ENCODE results near the gene RANBP10. TPM values are rescaled to one million over a fixed set of nuclear protein-coding genes. Genes with fewer than 3 reads are reported as not detected.

The RANBP10 gene
- total and polyA plus RNA-seq, 2 of the 13 experiments (the other 11 are each of a cell fraction or from before 2014, with no cell fraction given): 9.2 to 22.7 TPM

- TF ChIP-seq GMEB2 (CRISPR knock-in tag; IDR thresholded peaks at IDR 0.05; ENCODE audit: low read depth) (no peak), ZNF260 (CRISPR knock-in tag; IDR thresholded peaks at IDR 0.05; ENCODE audit: borderline replicate concordance, low read depth) (0 out of 2 replicates have a peak, but pooled peaks have one; percentile 90), ZNF629 (CRISPR knock-in tag; conservative IDR thresholded peaks at IDR 0.05) (peak; percentile 19; the same call in 1 of the 2 replicates), FOXC1 (CRISPR knock-in tag; IDR thresholded peaks at IDR 0.05; ENCODE audit: borderline replicate concordance) (peak; percentile 56), RNF219 (CRISPR knock-in tag; IDR thresholded peaks at IDR 0.05) (no peak), ZNF280D (CRISPR knock-in tag; IDR thresholded peaks at IDR 0.05) (no peak; the same call in 1 of the 2 replicates), ZNF839 (CRISPR knock-in tag; IDR thresholded peaks at IDR 0.05; ENCODE audit: borderline replicate concordance) (peak; percentile 95; the same call in 1 of the 2 replicates), NFYB (CRISPR knock-in tag; IDR thresholded peaks at IDR 0.05) (no peak), RARA (CRISPR knock-in tag; IDR thresholded peaks at IDR 0.05) (no peak), ZNF180 (CRISPR knock-in tag; IDR thresholded peaks at IDR 0.05; ENCODE audit: borderline replicate concordance, low read depth) (no peak), ZNF782 (CRISPR knock-in tag; IDR thresholded peaks at IDR 0.05; ENCODE audit: borderline replicate concordance) (no peak; the same call in 1 of the 2 replicates), ZNF776 (CRISPR knock-in tag; IDR thresholded peaks at IDR 0.05) (peak; percentile 94), JDP2 (CRISPR knock-in tag; IDR thresholded peaks at IDR 0.05; ENCODE audit: borderline replicate concordance) (no peak), ZBTB33 (CRISPR knock-in tag; IDR thresholded peaks at IDR 0.05) (no peak; the same call in 1 of the 2 replicates), ZNF382 (CRISPR knock-in tag; IDR thresholded peaks at IDR 0.05; ENCODE audit: borderline replicate concordance) (no peak), NPAS2 (CRISPR knock-in tag; IDR thresholded peaks at IDR 0.05; ENCODE audit: borderline replicate concordance) (no peak), GATAD2A (CRISPR knock-in tag; IDR thresholded peaks at IDR 0.05) (peak; percentile 13; the same call in 1 of the 2 replicates), ZNF160 (CRISPR knock-in tag; IDR thresholded peaks at IDR 0.05) (peak; percentile 92; the same call in 1 of the 2 replicates), ZNF703 (CRISPR knock-in tag; IDR thresholded peaks at IDR 0.05; ENCODE audit: borderline replicate concordance) (no peak), TOPORS (CRISPR knock-in tag; IDR thresholded peaks at IDR 0.05) (no peak)
Observed at GRCh38 chr16:67719048-67719777, 87.1 kb downstream of the RANBP10 start, which contains the start of gene GFOD2 (continued).

Data from HepG2 (cell line).